ENCODE results near the gene MYD88. TPM values are rescaled to one million over a fixed set of nuclear protein-coding genes. Genes with fewer than 3 reads are reported as not detected.

The MYD88 gene
- total and polyA plus RNA-seq, 4 donors, result 15.4 to 60.3 (median 44.1) TPM

GRCh38 chr3:38140326-38141172 lies 2.1 kb downstream of the MYD88 start:
- WGBS, result 98% methylated on average over 13 of the region's 13 CpGs
- no peaks in the 10 kb centered on the region for H3K27me3 ChIP-seq (ENCODE audit: control insufficient read depth in 4 of 4, insufficient read depth in 4 of 4, low read length in 3 of 4)
- no peak for TF ChIP-seq RAD21 (IDR thresholded peaks at IDR 0.05)
- no peak for TF ChIP-seq REST (IDR thresholded peaks at IDR 0.05)
- no peak for TF ChIP-seq TAF1 (conservative IDR thresholded peaks at IDR 0.05)
- TF ChIP-seq FOXA1 (IDR thresholded peaks at IDR 0.05), result no peak
- no peak for TF ChIP-seq ZBTB33 (IDR thresholded peaks at IDR 0.05)
- TF ChIP-seq ATF3 (IDR thresholded peaks at IDR 0.05), result no peak
- no peak for TF ChIP-seq FOXA2 (IDR thresholded peaks at IDR 0.05)
- TF ChIP-seq HNF4G (IDR thresholded peaks at IDR 0.05), result no peak
- TF ChIP-seq JUND (IDR thresholded peaks at IDR 0.05), result no peak
- no peak for TF ChIP-seq NR2F2 (IDR thresholded peaks at IDR 0.05)
- TF ChIP-seq SP1 (IDR thresholded peaks at IDR 0.05), result no peak
- TF ChIP-seq CTCF (IDR thresholded peaks at IDR 0.05; ENCODE audit: low read depth, low read length, missing input control), result no peak
- no peak for TF ChIP-seq YY1 (IDR thresholded peaks at IDR 0.05)
- no peak for TF ChIP-seq RXRA (IDR thresholded peaks at IDR 0.05)
- no peak for TF ChIP-seq HNF4A (conservative IDR thresholded peaks at IDR 0.05)
- no peak for TF ChIP-seq GABPA (IDR thresholded peaks at IDR 0.05 in 1 of 2, conservative IDR thresholded peaks at IDR 0.05 in 1 of 2)
- no peak for TF ChIP-seq MAX (IDR thresholded peaks at IDR 0.05)
- TF ChIP-seq EGR1 (IDR thresholded peaks at IDR 0.05; ENCODE audit: low read depth in 2 of 2), result no peak
- H3K4me1 ChIP-seq (ENCODE audit: control insufficient read depth in 4 of 4, insufficient read depth in 4 of 4, low read length in 3 of 4), result peaks cover 4 to 32% (median 23%) of the 10 kb centered on the region in 4 donors
- no peak overlapping the region for H3K4me3 ChIP-seq (ENCODE audit: low read depth in 1 of 3, low read length in 3 of 3)
- DNase-seq (ENCODE audit: low spot score), result peak; percentile 32
- no peak overlapping the region for H3K27ac ChIP-seq (ENCODE audit: low read depth in 1 of 2, low read length in 2 of 2)
- H3K36me3 ChIP-seq (ENCODE audit: control insufficient read depth in 4 of 4, insufficient read depth in 3 of 4, low read depth in 1 of 4, low read length in 3 of 4), result peaks cover 2 to 19% (median 16%) of the 10 kb centered on the region in 4 donors
- no peaks in the 10 kb centered on the region for H3K9me3 ChIP-seq (ENCODE audit: control insufficient read depth in 4 of 4, low read length in 3 of 4)
- H3K9ac ChIP-seq (ENCODE audit: low read depth in 1 of 2, low read length in 2 of 2), result no peak overlapping the region

All from liver (tissue), 9 donors.